Activated CD4-positive, alpha-beta T cell treated with anti-CD3 and anti-CD28 coated beads, Interleukin-2, amount 10 ng/mL, durations not matched to agents 7 days and 5 days (primary cell): ENCODE data around the gene PCGF2. TPM values are rescaled to one million over a fixed set of nuclear protein-coding genes. Genes with fewer than 3 reads are reported as not detected.

Experiments
- microRNA-seq: library from miRNA; unstranded; fragments of <30 nt; microRNA quantifications from one replicate; pipeline ENCODE4 v1.2.0, GENCODE V29; 2021; ENCODE audit warnings: borderline microRNAs expressed, borderline replicate concordance
- total RNA-seq, 2 experiments: library from RNA; stranded (reverse); gene quantifications; one replicate each; pipeline ENCODE4 v1.2.3, GENCODE V29; 2021

Gene PCGF2
- total RNA-seq, 2 experiments from 2014 or later: 0.22 to 0.23 TPM

Small RNA genes lying within 50 kb of the gene (microRNA-seq; reads per million reads assigned to microRNA genes)
- gene MIR4726: 0.84 reads per million
- not detected for gene MIR4734

Other genes with a start within 250 kb of the PCGF2 start
- gene SRCIN1, start 142.4 kb downstream of the PCGF2 start, total RNA-seq: under 1 TPM in 1 of 2 experiments, not detected in 1; 0.06 TPM
- 1 to 10 TPM; 7.5 to 7.8 TPM for gene EPOP, start 73.4 kb downstream of the PCGF2 start, total RNA-seq
- 100 to 1,000 TPM; 251 to 264 TPM for gene MLLT6, start 43.1 kb downstream of the PCGF2 start, total RNA-seq
- gene CISD3, start 18.0 kb downstream of the PCGF2 start, total RNA-seq: 10 to 100 TPM; 45.7 to 46.3 TPM
- 100 to 1,000 TPM; 262 to 294 TPM for gene PSMB3, start 4.4 kb upstream of the PCGF2 start, total RNA-seq
- gene PIP4K2B, start 51.2 kb upstream of the PCGF2 start, total RNA-seq: 10 to 100 TPM; 49.4 to 52.6 TPM
- gene CWC25, start 77.0 kb upstream of the PCGF2 start, total RNA-seq: 10 to 100 TPM; 27.2 to 30.5 TPM
- gene RPL23, start 105.4 kb upstream of the PCGF2 start, total RNA-seq: 1,000 to 10,000 TPM; 1,147 to 1,160 TPM
- 100 to 1,000 TPM; 189 to 200 TPM for gene LASP1, start 121.7 kb upstream of the PCGF2 start, total RNA-seq
- not detected for gene FBXO47, start 219.1 kb upstream of the PCGF2 start, total RNA-seq